Stimulated activated CD4-positive, alpha-beta T cell treated with anti-CD3 and anti-CD28 coated beads, Interleukin-2, amount 100 ng/mL, for 48 hours (primary cell): ENCODE data around the gene ZBTB20.

Experiments used
- DNase-seq, 2 donors: peaks; one replicate each; pipeline ENCODE4 v3.0.0-alpha.2; 2020

The ZBTB20 gene

GRCh38 chr3:115018694-115019093 lies 128.4 kb downstream of the ZBTB20 start:
- no peak for DNase-seq

GRCh38 chr3:115007966-115008365 lies 139.1 kb downstream of the ZBTB20 start:
- DNase-seq: no peak

GRCh38 chr3:115004201-115005140 lies 142.6 kb downstream of the ZBTB20 start:
- DNase-seq: no peak

GRCh38 chr3:114998971-114999579 lies 148.0 kb downstream of the ZBTB20 start:
- DNase-seq: no peak

- DNase-seq: no peak
These were observed 152.3 kb downstream of the ZBTB20 start for GRCh38 chr3:114994554-114995341.

GRCh38 chr3:114985776-114986175 lies 161.3 kb downstream of the ZBTB20 start:
- DNase-seq: no peak

- DNase-seq: no peak
These were observed 163.8 kb downstream of the ZBTB20 start for GRCh38 chr3:114983248-114983647.

- no peak for DNase-seq
These were observed 172.7 kb downstream of the ZBTB20 start for GRCh38 chr3:114974387-114974786.

- DNase-seq: no peak
These were observed 173.6 kb downstream of the ZBTB20 start for GRCh38 chr3:114973536-114973935.

GRCh38 chr3:114967168-114967567 lies 179.9 kb downstream of the ZBTB20 start:
- no peak for DNase-seq

- DNase-seq: no peak
These were observed 184.9 kb downstream of the ZBTB20 start for GRCh38 chr3:114962189-114962588.

GRCh38 chr3:114958930-114959329 lies 188.2 kb downstream of the ZBTB20 start:
- DNase-seq: no peak

- no peak for DNase-seq
These were observed 193.3 kb downstream of the ZBTB20 start for GRCh38 chr3:114953800-114954199.

GRCh38 chr3:114953215-114953799 lies 193.8 kb downstream of the ZBTB20 start:
- no peak for DNase-seq

- DNase-seq: no peak
These were observed 204.3 kb downstream of the ZBTB20 start for GRCh38 chr3:114942773-114943172.

GRCh38 chr3:114941626-114942309 lies 205.3 kb downstream of the ZBTB20 start:
- no peak for DNase-seq

GRCh38 chr3:114939920-114940319 lies 207.2 kb downstream of the ZBTB20 start:
- no peak for DNase-seq

- DNase-seq: no peak
These were observed 213.7 kb downstream of the ZBTB20 start for GRCh38 chr3:114933407-114933806.

GRCh38 chr3:114929971-114930732 lies 216.9 kb downstream of the ZBTB20 start:
- DNase-seq: no peak

- no peak for DNase-seq
These were observed 218.0 kb downstream of the ZBTB20 start for GRCh38 chr3:114928989-114929640.

- DNase-seq: no peak
These were observed 242.5 kb downstream of the ZBTB20 start for GRCh38 chr3:114904633-114905032.
